Activated T-helper 17 cell treated with anti-CD3 and anti-CD28 coated beads, Interleukin-2, amount 50 U/mL, for 72 hours (primary cell): Measurements from ENCODE around the gene MUC13. TPM values are rescaled to one million over a fixed set of nuclear protein-coding genes. Genes with fewer than 3 reads are reported as not detected.

Source experiments
- ATAC-seq: fragments of 150-1000 bp; cut with Tn5 transposase; replicated peaks from 2 replicates; pipeline ENCODE4 v1.10.0; 2021; ENCODE audit warnings: mild to moderate bottlenecking, moderate library complexity
- H3K27ac Mint-ChIP-seq: one replicate; pipeline ENCODE4 v1.8.0; 2022; ENCODE audit warnings: mixed read lengths
- H3K27me3 Mint-ChIP-seq: one replicate; pipeline ENCODE4 v1.8.0; 2022; ENCODE audit warnings: mixed read lengths
- H3K36me3 Mint-ChIP-seq: one replicate; pipeline ENCODE4 v1.8.0; 2022; ENCODE audit warnings: low read depth, mild to moderate bottlenecking, mixed read lengths
- H3K4me1 Mint-ChIP-seq: one replicate; pipeline ENCODE4 v1.8.0; 2022; ENCODE audit warnings: mixed read lengths
- H3K4me3 Mint-ChIP-seq: one replicate; pipeline ENCODE4 v1.8.0; 2022; ENCODE audit warnings: mild to moderate bottlenecking, mixed read lengths
- H3K9me3 Mint-ChIP-seq: one replicate; pipeline ENCODE4 v1.8.0; 2022; ENCODE audit warnings: mixed read lengths
- total RNA-seq, 2 donors: library from RNA; stranded (reverse); gene quantifications; one replicate each; pipeline ENCODE4 v1.2.3, GENCODE V29; 2022

The MUC13 gene, protein sequence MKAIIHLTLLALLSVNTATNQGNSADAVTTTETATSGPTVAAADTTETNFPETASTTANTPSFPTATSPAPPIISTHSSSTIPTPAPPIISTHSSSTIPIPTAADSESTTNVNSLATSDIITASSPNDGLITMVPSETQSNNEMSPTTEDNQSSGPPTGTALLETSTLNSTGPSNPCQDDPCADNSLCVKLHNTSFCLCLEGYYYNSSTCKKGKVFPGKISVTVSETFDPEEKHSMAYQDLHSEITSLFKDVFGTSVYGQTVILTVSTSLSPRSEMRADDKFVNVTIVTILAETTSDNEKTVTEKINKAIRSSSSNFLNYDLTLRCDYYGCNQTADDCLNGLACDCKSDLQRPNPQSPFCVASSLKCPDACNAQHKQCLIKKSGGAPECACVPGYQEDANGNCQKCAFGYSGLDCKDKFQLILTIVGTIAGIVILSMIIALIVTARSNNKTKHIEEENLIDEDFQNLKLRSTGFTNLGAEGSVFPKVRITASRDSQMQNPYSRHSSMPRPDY
- total RNA-seq: not detected

DNA sequence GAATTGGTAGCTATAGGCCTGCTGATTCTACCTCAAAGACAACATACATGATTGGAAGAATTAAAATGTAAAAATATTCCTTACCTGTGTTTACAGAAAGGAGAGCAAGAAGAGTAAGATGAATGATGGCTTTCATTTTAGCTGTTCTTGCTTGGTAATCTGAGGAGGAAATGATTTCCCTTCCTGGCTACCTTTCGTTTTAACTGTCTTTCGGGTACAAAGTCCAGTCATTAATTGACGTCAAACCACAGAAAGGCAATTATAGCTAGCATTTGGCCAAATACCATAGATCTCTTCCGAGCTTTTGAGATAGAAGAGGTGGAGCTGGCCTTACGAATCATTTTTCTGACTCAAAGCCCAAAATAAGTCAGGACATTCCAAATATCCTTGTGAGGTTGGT is at the start of gene MUC13:
Gene MUC13 (minus strand): TSS at position 175 of the 400 bp plus-strand sequence. CDS start 39 bp downstream, at position 136.
- ATAC-seq: no peak
- no peak within 1 kb of the TSS for H3K27ac Mint-ChIP-seq
- H3K36me3 Mint-ChIP-seq: no peaks in the 10 kb centered on the region
- H3K4me3 Mint-ChIP-seq: no peak within 1 kb of the TSS
- H3K4me1 Mint-ChIP-seq: no peaks in the 10 kb centered on the region
- H3K9me3 Mint-ChIP-seq: no peaks in the 10 kb centered on the region
- peaks cover 14% of the 10 kb centered on the region for H3K27me3 Mint-ChIP-seq

DNA sequence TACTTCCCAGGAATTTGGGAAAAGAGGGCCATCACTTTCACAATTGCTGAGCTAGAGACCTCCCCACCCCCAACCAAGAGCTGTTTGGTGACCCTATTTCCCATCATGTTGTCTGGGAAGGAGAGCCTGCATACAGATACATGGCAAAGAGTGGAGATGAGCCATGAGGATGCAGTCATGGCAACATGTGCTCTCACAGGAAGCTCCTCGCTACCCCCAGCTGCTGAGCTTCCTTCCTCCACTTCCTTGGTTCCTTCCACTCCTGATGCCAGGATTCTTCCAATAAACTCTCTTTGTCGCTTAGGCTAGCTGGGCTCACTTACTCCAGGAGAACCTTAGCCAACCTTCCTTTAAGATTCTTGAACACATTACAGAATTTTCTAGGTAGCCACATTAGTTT is 48.3 kb upstream of the MUC13 start:
- Mint-ChIP-seq H3K36me3 (peaks cover 38% of the 10 kb centered on the region), H3K9me3 (no peaks in the 10 kb centered on the region), H3K4me3 (no peak overlapping the region), H3K27ac (no peak overlapping the region), H3K27me3 (no peaks in the 10 kb centered on the region), H3K4me1 (no peaks in the 10 kb centered on the region)
- no peak for ATAC-seq

DNA sequence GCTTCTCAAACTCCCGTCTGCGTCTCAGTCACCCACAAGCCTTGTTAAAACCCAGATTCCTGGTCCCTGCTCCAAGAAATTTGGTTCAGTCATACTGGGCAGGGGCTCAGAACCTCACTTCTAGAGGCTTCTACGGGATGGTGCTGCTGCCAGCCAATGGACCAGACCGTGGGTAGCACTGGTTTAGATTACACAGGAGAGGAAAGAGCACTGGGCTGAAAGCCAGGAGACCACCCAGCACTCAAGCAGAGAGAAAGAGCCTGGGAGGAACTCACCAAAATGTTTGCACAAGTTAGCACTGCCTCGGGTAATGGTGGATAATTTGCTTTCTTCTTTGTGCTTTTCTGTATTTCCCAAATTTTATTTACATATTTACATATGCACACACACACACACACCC is 46.9 kb upstream of the MUC13 start:
- H3K9me3 Mint-ChIP-seq: no peaks in the 10 kb centered on the region
- H3K27ac Mint-ChIP-seq: no peak overlapping the region
- ATAC-seq: no peak
- no peaks in the 10 kb centered on the region for H3K4me1 Mint-ChIP-seq
- no peak overlapping the region for H3K4me3 Mint-ChIP-seq
- H3K27me3 Mint-ChIP-seq: no peaks in the 10 kb centered on the region
- H3K36me3 Mint-ChIP-seq: peaks cover 47% of the 10 kb centered on the region

GRCh38 chr3:124978627-124979026 is 44.1 kb upstream of the MUC13 start:
- no peak for ATAC-seq

DNA sequence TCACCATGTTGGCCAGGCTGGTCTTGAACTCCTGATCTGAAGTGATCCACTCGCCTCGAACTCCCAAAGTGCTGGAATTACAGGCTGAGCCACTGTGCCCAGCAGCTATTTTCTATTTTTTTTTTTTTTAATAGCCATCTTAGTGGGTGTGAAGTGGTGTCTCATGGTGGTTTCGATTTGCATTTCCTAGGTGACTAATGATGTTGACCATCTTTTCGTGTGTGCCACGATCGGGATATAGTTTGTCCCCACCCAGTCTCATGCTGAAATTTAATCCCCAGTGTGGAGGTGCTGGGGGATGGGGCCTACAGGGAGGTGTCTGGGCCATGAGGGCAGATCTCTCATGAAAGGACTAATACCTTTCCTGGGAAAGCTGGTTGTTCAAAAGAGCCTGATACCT is 41.8 kb upstream of the MUC13 start:
- H3K4me3 Mint-ChIP-seq: no peak overlapping the region
- H3K27ac Mint-ChIP-seq: no peak overlapping the region
- no peaks in the 10 kb centered on the region for H3K27me3 Mint-ChIP-seq
- peaks cover 50% of the 10 kb centered on the region for H3K36me3 Mint-ChIP-seq
- H3K9me3 Mint-ChIP-seq: no peaks in the 10 kb centered on the region
- H3K4me1 Mint-ChIP-seq: no peaks in the 10 kb centered on the region
- ATAC-seq: no peak

More at GRCh38 chr3:124978627-124979026, 44.1 kb upstream of the MUC13 start:
- Mint-ChIP-seq H3K4me3 (no peak overlapping the region), H3K9me3 (no peaks in the 10 kb centered on the region), H3K27ac (no peak overlapping the region), H3K36me3 (peaks cover 44% of the 10 kb centered on the region), H3K27me3 (no peaks in the 10 kb centered on the region), H3K4me1 (no peaks in the 10 kb centered on the region)

DNA sequence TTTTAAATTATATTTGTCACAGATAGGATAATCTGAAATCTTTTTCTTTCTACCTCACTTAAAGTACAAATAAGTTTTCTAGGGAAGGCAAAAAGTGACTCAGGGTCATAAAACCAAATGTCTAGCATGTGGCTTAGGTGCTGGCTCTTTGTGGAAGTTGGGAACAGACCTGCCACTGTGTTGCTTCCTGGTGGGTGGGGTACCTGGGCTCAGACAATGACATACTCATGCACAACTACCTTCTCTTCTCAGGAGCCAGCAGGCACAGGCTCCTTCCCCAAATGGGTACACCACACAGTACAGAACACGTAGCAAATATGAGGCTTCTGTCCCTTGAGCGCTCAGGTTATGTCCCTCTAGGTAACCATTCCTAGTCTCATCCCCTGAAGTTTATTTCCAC is 40.1 kb upstream of the MUC13 start:
- Mint-ChIP-seq H3K4me3 (no peak overlapping the region), H3K4me1 (no peaks in the 10 kb centered on the region), H3K27ac (no peak overlapping the region), H3K27me3 (no peaks in the 10 kb centered on the region), H3K36me3 (peaks cover 66% of the 10 kb centered on the region), H3K9me3 (no peaks in the 10 kb centered on the region)
- ATAC-seq: no peak

DNA sequence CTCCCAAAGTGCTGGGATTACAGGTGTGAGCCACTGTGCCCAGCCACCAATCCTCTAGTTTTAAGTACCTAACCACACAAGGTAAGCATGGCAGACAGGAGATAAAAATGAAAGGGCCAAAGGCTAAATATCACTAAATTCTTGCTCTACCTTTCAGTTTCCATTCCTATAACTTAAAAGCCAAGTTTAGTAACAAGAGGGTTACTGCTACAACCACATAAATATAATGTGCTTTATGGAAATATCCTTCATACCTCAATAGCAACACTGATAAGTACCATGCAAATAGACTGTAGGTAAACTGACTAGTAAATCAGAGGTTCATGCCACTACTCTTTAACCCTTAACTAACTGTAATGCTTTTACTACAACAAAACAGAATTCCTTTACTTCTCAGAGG is 38.7 kb upstream of the MUC13 start:
- H3K4me3 Mint-ChIP-seq: no peak overlapping the region
- H3K27ac Mint-ChIP-seq: no peak overlapping the region
- peaks cover 71% of the 10 kb centered on the region for H3K36me3 Mint-ChIP-seq
- H3K27me3 Mint-ChIP-seq: no peaks in the 10 kb centered on the region
- H3K4me1 Mint-ChIP-seq: no peaks in the 10 kb centered on the region
- ATAC-seq: no peak
- no peaks in the 10 kb centered on the region for H3K9me3 Mint-ChIP-seq

- Mint-ChIP-seq H3K4me1 (no peaks in the 10 kb centered on the region), H3K27ac (no peak overlapping the region), H3K27me3 (no peaks in the 10 kb centered on the region), H3K36me3 (peaks cover 63% of the 10 kb centered on the region), H3K9me3 (no peaks in the 10 kb centered on the region), H3K4me3 (no peak overlapping the region)
- ATAC-seq: no peak
Measured at GRCh38 chr3:124972457-124972856, 37.9 kb upstream of the MUC13 start.

GRCh38 chr3:124969963-124970722 is 35.6 kb upstream of the MUC13 start:
- ATAC-seq: no peak
- no peaks in the 10 kb centered on the region for H3K27me3 Mint-ChIP-seq
- no peak overlapping the region for H3K4me3 Mint-ChIP-seq
- no peaks in the 10 kb centered on the region for H3K4me1 Mint-ChIP-seq
- no peaks in the 10 kb centered on the region for H3K9me3 Mint-ChIP-seq
- peak overlapping the region; percentile 14 for H3K27ac Mint-ChIP-seq
- peaks cover 52% of the 10 kb centered on the region for H3K36me3 Mint-ChIP-seq

DNA sequence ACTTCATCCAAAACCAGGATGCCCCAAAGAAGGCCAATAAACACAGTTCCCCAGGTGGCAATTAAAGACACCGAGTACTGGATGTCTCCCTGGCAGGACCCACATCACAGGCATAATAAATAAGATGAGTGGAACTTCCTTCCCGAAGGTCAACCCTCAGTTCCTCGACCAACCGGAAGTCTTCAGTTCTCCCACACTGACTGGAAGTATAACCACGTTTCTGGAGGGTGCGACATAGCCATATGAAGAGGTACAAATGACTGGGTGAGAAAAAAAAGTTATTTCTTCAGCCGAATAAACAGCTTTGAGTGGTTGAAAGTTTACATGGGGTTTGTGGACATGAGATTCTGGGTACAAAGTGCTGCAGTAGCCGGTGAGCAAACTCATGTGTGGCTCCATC is 34.6 kb upstream of the MUC13 start:
- no peak for ATAC-seq
- H3K36me3 Mint-ChIP-seq: peaks cover 51% of the 10 kb centered on the region
- no peaks in the 10 kb centered on the region for H3K27me3 Mint-ChIP-seq
- no peak overlapping the region for H3K4me3 Mint-ChIP-seq
- no peak overlapping the region for H3K27ac Mint-ChIP-seq
- H3K4me1 Mint-ChIP-seq: no peaks in the 10 kb centered on the region
- H3K9me3 Mint-ChIP-seq: no peaks in the 10 kb centered on the region

GRCh38 chr3:124967964-124968363 is 33.4 kb upstream of the MUC13 start:
- Mint-ChIP-seq H3K27ac (no peak overlapping the region), H3K9me3 (no peaks in the 10 kb centered on the region), H3K36me3 (peaks cover 39% of the 10 kb centered on the region)

DNA sequence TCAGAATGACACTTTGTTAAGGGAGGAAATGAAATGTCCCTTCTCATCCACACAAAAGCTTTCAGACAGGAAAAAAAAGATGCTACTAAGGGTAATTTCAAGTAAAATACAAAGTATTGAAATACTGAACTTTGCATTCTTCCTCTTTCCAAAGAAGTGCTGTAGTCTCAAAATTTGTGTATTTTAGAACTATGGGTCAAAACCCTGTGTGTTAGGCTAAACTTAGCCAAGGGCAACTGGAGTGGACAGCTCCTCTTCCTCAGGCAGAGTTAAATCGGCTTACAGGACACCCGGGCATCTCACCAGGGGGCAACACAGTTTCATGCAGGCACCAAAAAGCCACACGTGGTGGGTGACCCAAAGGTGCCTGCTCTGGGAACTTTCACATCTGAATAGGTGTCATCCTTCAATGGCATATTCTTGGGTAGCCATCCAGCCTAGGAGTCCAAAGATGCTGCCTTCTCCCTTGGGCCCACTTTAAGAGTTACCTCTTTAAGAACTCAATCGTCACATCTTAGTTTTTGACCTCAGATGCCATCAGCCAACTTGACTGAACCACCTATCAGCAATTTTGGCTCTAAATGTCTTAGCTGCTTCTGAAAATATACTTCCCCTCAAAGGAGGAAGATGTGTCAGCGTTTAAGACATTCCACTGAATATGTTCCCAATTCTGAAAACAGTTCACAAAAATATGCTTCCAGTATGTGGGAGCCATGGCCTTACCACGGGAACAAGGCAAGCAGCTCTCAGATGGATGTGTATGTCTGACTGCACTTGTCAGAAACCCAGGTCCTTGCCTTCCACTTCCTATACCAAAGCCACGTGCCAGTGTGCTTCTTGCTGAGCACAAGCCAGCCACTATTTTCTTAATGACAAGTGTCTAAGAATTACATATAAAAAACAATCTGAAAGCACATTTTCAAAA is 32.2 kb upstream of the MUC13 start:
- ATAC-seq: no peak

More at GRCh38 chr3:124967964-124968363, 33.4 kb upstream of the MUC13 start:
- Mint-ChIP-seq H3K4me1 (no peaks in the 10 kb centered on the region), H3K27me3 (no peaks in the 10 kb centered on the region), H3K4me3 (no peak overlapping the region)
- no peak for ATAC-seq

GRCh38 chr3:124965413-124965812 is 30.9 kb upstream of the MUC13 start:
- Mint-ChIP-seq H3K27ac (no peak overlapping the region), H3K9me3 (no peaks in the 10 kb centered on the region), H3K27me3 (no peaks in the 10 kb centered on the region), H3K4me3 (no peak overlapping the region), H3K4me1 (no peaks in the 10 kb centered on the region), H3K36me3 (peaks cover 15% of the 10 kb centered on the region)
- ATAC-seq: no peak

More for the DNA sequence above, 32.2 kb upstream of the MUC13 start:
- no peaks in the 10 kb centered on the region for H3K9me3 Mint-ChIP-seq
- peaks cover 27% of the 10 kb centered on the region for H3K36me3 Mint-ChIP-seq
- no peaks in the 10 kb centered on the region for H3K27me3 Mint-ChIP-seq
- no peak overlapping the region for H3K4me3 Mint-ChIP-seq
- no peak overlapping the region for H3K27ac Mint-ChIP-seq
- no peaks in the 10 kb centered on the region for H3K4me1 Mint-ChIP-seq

DNA sequence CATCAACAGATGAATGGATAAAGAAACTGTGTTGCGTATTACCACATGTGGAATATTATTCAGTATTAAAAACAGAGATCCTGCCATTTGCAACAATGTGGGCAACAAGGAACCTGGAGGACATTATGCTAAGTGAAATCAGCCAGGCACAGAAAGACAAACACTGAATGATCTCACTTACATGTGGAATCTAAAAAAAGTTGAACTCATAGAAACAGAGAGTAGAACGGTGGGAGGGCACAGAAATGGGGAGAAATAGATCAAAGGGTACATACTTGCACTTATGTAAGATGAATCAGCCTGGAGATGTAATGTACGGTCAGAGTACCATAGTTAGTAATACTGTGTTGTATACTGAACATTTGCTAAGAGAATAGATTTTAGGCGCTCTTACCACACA is 29.8 kb upstream of the MUC13 start:
- Mint-ChIP-seq H3K27ac (no peak overlapping the region), H3K4me3 (no peak overlapping the region), H3K36me3 (peaks cover 6% of the 10 kb centered on the region), H3K4me1 (no peaks in the 10 kb centered on the region), H3K27me3 (peaks cover 3% of the 10 kb centered on the region), H3K9me3 (no peaks in the 10 kb centered on the region)
- ATAC-seq: no peak
